Measurements from ENCODE around the gene NDST3. TPM values are rescaled to one million over a fixed set of nuclear protein-coding genes. Genes with fewer than 3 reads are reported as not detected.

NDST3 gene
- total RNA-seq, 6 experiments from 2014 or later = 0.25 to 1.0 (median 0.57) TPM

GRCh38 chr4:118102195-118102594 is 67.9 kb downstream of the NDST3 start:
- Histone ChIP-seq H3K9me3 (no peaks in the 10 kb centered on the region), H3K4me1 (no peaks in the 10 kb centered on the region), H3K27me3 (no peaks in the 10 kb centered on the region), H3K36me3 (no peaks in the 10 kb centered on the region), H3K4me3 (no peak overlapping the region), H3K27ac (no peak overlapping the region)
- intact Hi-C loops (cut with DNase I) = no loop called here
- ATAC-seq = no peak
- WGBS (ENCODE audit: insufficient coverage, low coverage, low lambda C conversion rate, missing lambda C conversion rate) = 25% methylated on average over 2 of the region's 2 CpGs
- no peak for DNase-seq
- TF ChIP-seq CTCF (IDR thresholded peaks at IDR 0.05) (no peak), POLR2A (IDR thresholded peaks at IDR 0.05) (no peak)

GRCh38 chr4:118112117-118113046 is 78.1 kb downstream of the NDST3 start:
- no peak for ATAC-seq
- WGBS (ENCODE audit: insufficient coverage, low coverage, low lambda C conversion rate, missing lambda C conversion rate) = 25% methylated on average over 2 of the region's 2 CpGs

GRCh38 chr4:118113220-118113619 is 78.9 kb downstream of the NDST3 start:
- Histone ChIP-seq H3K27me3 (no peaks in the 10 kb centered on the region), H3K27ac (no peak overlapping the region), H3K4me1 (no peaks in the 10 kb centered on the region), H3K36me3 (no peaks in the 10 kb centered on the region), H3K9me3 (no peaks in the 10 kb centered on the region), H3K4me3 (no peak overlapping the region)
- ATAC-seq (no peak), DNase-seq (no peak)
- intact Hi-C loops (cut with DNase I) = no loop called here
- 17% methylated on average over 2 of the region's 2 CpGs for WGBS (ENCODE audit: insufficient coverage, low coverage, low lambda C conversion rate, missing lambda C conversion rate)
- TF ChIP-seq CTCF (IDR thresholded peaks at IDR 0.05) (no peak), POLR2A (IDR thresholded peaks at IDR 0.05) (no peak)

More at GRCh38 chr4:118112117-118113046, 78.1 kb downstream of the NDST3 start:
- no peak for TF ChIP-seq POLR2A (IDR thresholded peaks at IDR 0.05)
- no peak for TF ChIP-seq CTCF (IDR thresholded peaks at IDR 0.05)
- H3K36me3 ChIP-seq = no peaks in the 10 kb centered on the region
- H3K9me3 ChIP-seq = no peaks in the 10 kb centered on the region
- H3K4me1 ChIP-seq = no peaks in the 10 kb centered on the region
- no peak overlapping the region for H3K27ac ChIP-seq
- no peaks in the 10 kb centered on the region for H3K27me3 ChIP-seq
- intact Hi-C loops (cut with DNase I) = no loop called here
- no peak for DNase-seq
- no peak overlapping the region for H3K4me3 ChIP-seq

- no peaks in the 10 kb centered on the region for H3K9me3 ChIP-seq
- WGBS (ENCODE audit: insufficient coverage, low coverage, low lambda C conversion rate, missing lambda C conversion rate) = 74% methylated on average over 3 of the region's 3 CpGs
- intact Hi-C loops (cut with DNase I) = no loop called here
- no peak overlapping the region for H3K27ac ChIP-seq
- ATAC-seq = no peak
- H3K36me3 ChIP-seq = no peaks in the 10 kb centered on the region
- no peaks in the 10 kb centered on the region for H3K27me3 ChIP-seq
- no peak for TF ChIP-seq CTCF (IDR thresholded peaks at IDR 0.05)
- no peak for TF ChIP-seq POLR2A (IDR thresholded peaks at IDR 0.05)
- H3K4me1 ChIP-seq = no peaks in the 10 kb centered on the region
- no peak overlapping the region for H3K4me3 ChIP-seq
- DNase-seq = no peak
These were observed 80.4 kb downstream of the NDST3 start for GRCh38 chr4:118114720-118115119.
